ENCODE measurements around the gene APOA1. TPM values are rescaled to one million over a fixed set of nuclear protein-coding genes. Genes with fewer than 3 reads are reported as not detected.

The APOA1 gene
- total and polyA plus RNA-seq, 2 donors (not counting 3 experiments of a cell fraction or from before 2014, with no cell fraction given): not detected

- Histone ChIP-seq H4K20me1 (replicated peaks; ENCODE audit: control insufficient read depth, extremely low read depth, insufficient read depth, low read length) (no peaks in the 10 kb centered on the region), H2AFZ (ENCODE audit: low read depth, low read length) (peak overlapping the region; percentile 92), H3K4me2 (ENCODE audit: insufficient read depth, low read length) (peak overlapping the region; percentile 96), H3K9ac (replicated peaks; ENCODE audit: extremely low read depth, insufficient read depth, low read length) (peak overlapping the region; percentile 88), H3K27ac (ENCODE audit: insufficient read depth, low read depth, low read length) (peak overlapping the region; percentile 52), H3K27me3 (ENCODE audit: control insufficient read depth in 2 of 2, insufficient read depth in 2 of 2, low read length in 2 of 2) (no peaks in the 10 kb centered on the region), H3K9me3 (replicated peaks; ENCODE audit: control insufficient read depth, insufficient read depth, low read length) (no peaks in the 10 kb centered on the region), H3K79me2 (ENCODE audit: control insufficient read depth, insufficient read depth, low read length) (peaks cover 15% of the 10 kb centered on the region), H3K4me1 (ENCODE audit: control insufficient read depth, extremely low read depth, insufficient read depth, low read length) (peaks cover 13% of the 10 kb centered on the region), H3K9me1 (replicated peaks; ENCODE audit: control insufficient read depth, extremely low read depth, insufficient read depth, low read length) (no peaks in the 10 kb centered on the region), H3K4me3 (replicated peaks in 1 of 3; ENCODE audit: insufficient read depth in 1 of 3, low read depth in 1 of 3, low read length in 3 of 3) (peak overlapping the region; percentile 76 to 92 (median 88)), H3K36me3 (ENCODE audit: control insufficient read depth in 2 of 2, extremely low read depth in 1 of 2, insufficient read depth in 2 of 2, low read length in 2 of 2) (peaks cover 14 to 16% of the 10 kb centered on the region in 2 experiments)
- no TSS peak for BruUV-seq (replicated peaks)
- no peak for DNase-seq (ENCODE audit: low read depth, low spot score)
- intact Hi-C loops (cut with micrococcal nuclease) (loop anchor here (1.0 to 5.0 kb wide), 2 partner anchors 16 to 539 kb away; partner anchors contain the start of genes BUD13 and CEP164), dilution Hi-C loops (cut with MboI; ENCODE audit: extremely low pct_ligation_motif_present, low sequenced_read_pairs) (no loop called here)
- no peak for TF ChIP-seq EZH2 (IDR thresholded peaks at IDR 0.05; ENCODE audit: borderline replicate concordance, low read depth, low read length, severe bottlenecking)
- no peak for TF ChIP-seq CTCF (IDR thresholded peaks at IDR 0.05; ENCODE audit: extremely low read depth in 1 of 2, insufficient read depth in 1 of 2, low read depth in 1 of 2, low read length in 2 of 2)
- TF ChIP-seq FOS (IDR thresholded peaks at IDR 0.05; ENCODE audit: borderline replicate concordance, insufficient read depth, low read length): no peak
- no peak for TF ChIP-seq GATA2 (IDR thresholded peaks at IDR 0.05; ENCODE audit: insufficient read depth, insufficient read length, low read depth, low read length)
- TF ChIP-seq POLR2AphosphoS5 (IDR thresholded peaks at IDR 0.05; ENCODE audit: insufficient read depth, low read depth, low read length): no peak
- TF ChIP-seq MYC (IDR thresholded peaks at IDR 0.05; ENCODE audit: low read depth, low read length): no peak
- ChIA-PET CTCF (interaction anchor here (1.4 to 6.2 kb wide), 6 partner anchors 33 to 438 kb away, joined by 4 to 272 read pairs (median 20); partner anchors contain the start of gene APOA1), POLR2A (interaction anchor here (0.7 to 1.4 kb wide), 2 partner anchors 102 to 309 kb away, joined by 3 read pairs; partner anchors contain the start of gene SIK3)
- FAIRE-seq: no peak
Measured at GRCh38 chr11:116788534-116788933, 48.9 kb downstream of the APOA1 start.

All from endothelial cell of umbilical vein (primary cell).